HG03565 (cell line): ENCODE measurements around the gene TMEM108.

Experiments used
- ATAC-seq: cut with Tn5 transposase; IDR thresholded peaks from one replicate; pipeline ENCODE4 v1.9.1; 2021; ENCODE audit warnings: mild to moderate bottlenecking, moderate library complexity; ENCODE audit not compliant: unreplicated experiment

Gene TMEM108

GRCh38 chr3:133377396-133377795 lies 339.2 kb downstream of the TMEM108 start:
- no peak for ATAC-seq

- ATAC-seq = no peak
Observed at GRCh38 chr3:133379926-133380325, 341.7 kb downstream of the TMEM108 start.

DNA sequence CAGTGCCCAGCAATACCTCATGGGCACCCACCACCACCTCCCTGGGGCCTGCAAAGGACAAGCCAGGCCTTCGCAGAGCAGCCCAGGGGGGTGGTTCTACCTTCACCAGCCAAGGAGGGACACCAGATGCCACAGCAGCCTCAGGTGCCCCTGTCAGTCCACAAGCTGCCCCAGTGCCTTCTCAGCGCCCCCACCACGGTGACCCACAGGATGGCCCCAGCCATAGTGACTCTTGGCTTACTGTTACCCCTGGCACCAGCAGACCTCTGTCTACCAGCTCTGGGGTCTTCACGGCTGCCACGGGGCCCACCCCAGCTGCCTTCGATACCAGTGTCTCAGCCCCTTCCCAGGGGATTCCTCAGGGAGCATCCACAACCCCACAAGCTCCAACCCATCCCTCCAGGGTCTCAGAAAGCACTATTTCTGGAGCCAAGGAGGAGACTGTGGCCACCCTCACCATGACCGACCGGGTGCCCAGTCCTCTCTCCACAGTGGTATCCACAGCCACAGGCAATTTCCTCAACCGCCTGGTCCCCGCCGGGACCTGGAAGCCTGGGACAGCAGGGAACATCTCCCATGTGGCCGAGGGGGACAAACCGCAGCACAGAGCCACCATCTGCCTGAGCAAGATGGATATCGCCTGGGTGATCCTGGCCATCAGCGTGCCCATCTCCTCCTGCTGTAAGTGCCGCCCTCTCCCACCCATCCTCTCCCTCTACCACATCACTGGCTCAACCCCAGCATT lies 342.5 kb downstream of the TMEM108 start:
- ATAC-seq = no peak

DNA sequence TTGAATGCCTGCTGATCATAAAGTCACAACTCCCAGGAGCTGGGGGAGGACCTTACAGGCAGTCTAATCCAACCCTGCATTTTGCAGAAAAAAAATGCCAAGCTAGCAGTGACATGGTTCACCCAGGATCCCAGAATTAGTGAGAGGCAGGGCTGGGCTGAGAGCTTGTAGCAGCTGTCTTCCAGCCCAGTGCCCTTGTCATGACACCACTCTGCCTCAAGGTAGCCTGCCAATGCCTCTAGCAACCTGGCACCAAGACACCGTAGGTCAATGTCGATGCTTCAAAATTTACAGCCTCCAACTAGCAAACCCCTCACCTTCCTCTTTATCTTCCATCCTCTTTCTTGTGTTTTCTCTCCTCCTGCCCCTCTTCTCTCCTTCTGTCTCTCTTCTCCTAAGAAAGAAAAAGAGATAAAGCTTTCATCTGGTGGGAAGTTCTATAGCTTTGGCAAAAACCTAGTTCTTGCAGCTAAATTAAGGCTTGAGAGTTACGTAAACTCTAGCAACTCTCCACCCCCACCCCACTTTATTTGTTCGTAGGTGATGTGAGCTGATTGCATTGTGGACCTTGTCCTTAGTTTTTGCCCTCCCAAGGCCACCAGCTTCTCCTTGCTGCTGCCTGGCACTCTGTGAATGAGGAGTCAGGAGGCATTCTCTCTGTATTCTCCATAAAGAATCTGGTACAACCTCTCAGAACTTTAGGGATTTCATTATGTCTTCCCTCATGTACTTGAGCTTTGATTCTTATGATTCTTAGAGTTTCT lies 343.3 kb downstream of the TMEM108 start:
- no peak for ATAC-seq

DNA sequence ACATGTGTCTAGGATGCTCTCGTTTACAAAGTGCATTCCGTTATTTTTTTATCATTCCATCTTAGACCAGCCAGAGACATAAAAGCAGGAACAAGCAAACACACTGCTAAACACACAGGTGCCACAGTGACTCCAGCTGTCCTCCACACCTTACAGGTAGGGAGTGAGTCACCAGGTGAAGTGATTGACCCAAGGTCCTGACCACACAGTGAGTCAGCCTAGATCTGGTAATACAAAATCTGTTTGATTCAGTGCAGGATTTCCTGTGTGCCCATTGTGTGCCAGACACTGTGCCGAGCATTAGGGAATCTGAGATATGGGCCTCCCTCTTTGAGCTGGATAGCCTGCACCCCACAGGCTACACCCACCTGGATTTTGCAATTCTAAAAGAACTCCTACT lies 345.0 kb downstream of the TMEM108 start:
- no peak for ATAC-seq

GRCh38 chr3:133383741-133384140 lies 345.6 kb downstream of the TMEM108 start:
- no peak for ATAC-seq

DNA sequence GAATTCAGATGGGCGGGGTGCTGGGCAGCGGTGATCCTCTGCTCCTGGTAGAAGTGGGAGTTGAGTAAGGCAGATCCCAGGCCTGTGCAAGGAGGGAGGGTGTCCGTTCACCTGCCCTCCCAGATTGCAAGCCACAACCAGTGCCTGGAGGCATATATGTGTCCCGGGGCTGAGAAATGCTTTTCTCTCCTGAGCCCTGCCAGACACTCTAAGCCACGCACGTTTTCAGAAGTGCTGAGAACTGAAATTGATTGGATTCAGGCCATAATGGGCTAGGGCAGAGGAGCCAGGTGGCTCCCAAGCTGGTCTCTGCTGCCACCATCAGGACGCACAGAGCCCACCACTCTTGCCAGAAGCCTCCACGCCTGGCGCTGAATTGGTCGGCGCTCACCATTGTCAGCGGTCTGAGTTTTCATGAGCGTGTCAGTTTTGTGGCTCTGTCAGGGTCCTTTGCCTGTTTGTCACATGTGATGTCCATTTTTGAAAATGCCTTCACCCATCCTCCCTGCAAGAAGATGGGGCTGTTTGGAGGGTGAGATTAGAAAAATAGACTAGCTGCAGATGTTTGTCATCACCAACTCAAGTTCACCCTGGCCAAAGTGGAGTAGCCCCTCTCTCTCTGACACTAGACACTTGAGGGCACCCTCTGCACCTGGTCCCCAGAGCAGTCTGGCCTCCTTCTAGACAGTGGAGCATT lies 346.3 kb downstream of the TMEM108 start:
- peak; percentile 72 for ATAC-seq

DNA sequence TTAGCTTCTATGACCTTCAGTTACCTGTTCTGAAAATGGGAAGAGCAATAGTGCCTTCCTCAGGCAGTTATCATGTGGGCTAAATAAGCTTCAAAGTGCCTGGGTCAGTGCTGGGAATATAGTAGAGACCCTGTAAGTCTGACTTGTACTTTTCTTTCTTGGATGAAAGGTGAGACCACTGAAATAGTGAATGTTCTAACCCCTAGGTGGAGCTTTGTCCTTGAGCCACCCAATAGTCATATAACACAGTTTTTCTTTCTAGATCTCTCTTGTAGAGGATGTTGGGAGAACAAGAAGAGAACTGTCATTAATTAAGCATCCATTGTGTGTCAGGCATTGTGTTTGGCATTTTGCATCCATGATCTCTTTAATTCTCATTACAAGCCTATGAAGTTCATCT lies 348.7 kb downstream of the TMEM108 start:
- ATAC-seq = no peak

GRCh38 chr3:133387341-133387740 lies 349.1 kb downstream of the TMEM108 start:
- no peak for ATAC-seq

GRCh38 chr3:133388696-133389395 lies 350.7 kb downstream of the TMEM108 start:
- ATAC-seq = no peak

DNA sequence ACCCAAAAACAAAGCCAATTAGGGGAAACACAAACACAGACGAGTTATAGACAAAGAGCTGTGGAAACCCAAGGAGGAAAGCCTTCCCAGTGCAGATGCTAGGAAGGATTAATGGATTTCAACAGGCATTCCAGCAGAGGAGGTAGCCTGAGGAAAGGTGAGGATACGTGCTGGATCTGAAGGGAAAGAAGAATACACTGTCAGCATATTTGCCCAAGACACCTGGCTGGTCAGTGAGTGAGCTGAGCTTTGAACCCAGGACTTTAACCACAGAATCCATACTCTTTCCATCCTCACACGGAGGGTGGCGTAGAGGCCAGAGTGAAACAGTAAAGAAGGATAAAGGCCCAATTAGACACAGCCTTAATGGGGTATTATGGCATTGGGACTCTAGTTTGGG lies 352.5 kb downstream of the TMEM108 start:
- ATAC-seq = no peak

GRCh38 chr3:133393204-133393603 lies 355.0 kb downstream of the TMEM108 start:
- ATAC-seq = no peak

- no peak for ATAC-seq
Observed at GRCh38 chr3:133393691-133394474, 355.7 kb downstream of the TMEM108 start.

GRCh38 chr3:133394561-133395311 lies 356.5 kb downstream of the TMEM108 start:
- no peak for ATAC-seq

DNA sequence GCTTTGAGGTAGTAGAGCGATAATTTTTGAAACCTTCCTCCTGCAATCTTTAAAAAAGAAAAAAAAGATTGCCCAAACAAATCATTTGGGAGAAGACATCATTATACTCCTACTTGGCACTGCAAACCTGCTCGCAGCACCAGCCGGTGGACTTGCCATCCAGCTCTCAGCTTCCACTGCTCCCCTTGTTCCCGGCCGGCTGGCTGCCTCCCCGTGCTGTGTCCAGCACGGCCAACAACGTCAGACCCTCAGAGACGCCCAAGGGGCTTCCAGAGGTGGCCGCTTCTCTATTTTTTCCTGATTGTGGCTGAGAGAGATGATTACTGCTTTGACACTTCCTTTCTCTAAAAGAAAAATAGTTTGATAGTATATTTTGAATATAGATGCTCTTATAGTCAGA lies 358.7 kb downstream of the TMEM108 start:
- ATAC-seq = no peak

- no peak for ATAC-seq
Observed at GRCh38 chr3:133400006-133400515, 361.9 kb downstream of the TMEM108 start, which contains the start of gene BFSP2. BFSP2 (plus strand) TSS chr3:133400056; CDS start chr3:133400084, 28 bp downstream.

DNA sequence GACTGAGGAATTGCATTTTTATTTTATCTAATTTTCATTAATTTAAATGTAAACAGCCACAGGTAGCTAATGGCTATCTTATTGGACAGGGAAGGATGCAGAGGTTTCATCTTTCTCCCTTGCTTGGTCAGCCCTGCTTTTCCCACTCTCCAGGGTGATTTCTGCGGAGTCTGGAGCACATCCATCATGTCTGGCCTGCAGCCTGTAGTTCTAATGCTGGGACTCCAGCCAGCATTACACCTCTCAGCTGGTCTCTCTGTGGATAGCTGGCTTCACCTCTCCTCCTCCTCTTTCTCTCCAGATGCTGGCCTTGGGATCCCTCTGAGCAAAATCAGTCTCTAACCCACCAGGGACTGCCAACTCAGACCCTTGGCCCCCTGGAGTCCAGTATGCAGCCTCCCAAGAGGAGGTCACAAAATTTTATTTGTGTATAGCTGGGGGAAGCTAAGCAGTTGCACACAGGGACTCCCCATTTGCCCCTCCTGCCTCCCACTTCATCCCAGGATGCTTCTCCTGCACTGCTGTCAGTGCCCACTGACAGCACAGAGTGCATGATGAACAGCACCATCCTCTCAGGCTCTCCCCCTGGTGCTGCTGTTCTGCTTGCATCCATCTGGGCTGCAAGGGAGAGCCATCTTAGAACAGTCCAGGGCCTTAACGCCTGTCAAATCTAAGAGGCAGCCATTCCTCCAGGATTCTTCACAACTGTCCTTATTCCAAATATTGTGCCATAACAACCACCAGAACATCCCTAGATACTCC lies 363.4 kb downstream of the TMEM108 start:
- no peak for ATAC-seq

- ATAC-seq = no peak
Observed at GRCh38 chr3:133404920-133405319, 366.7 kb downstream of the TMEM108 start.

DNA sequence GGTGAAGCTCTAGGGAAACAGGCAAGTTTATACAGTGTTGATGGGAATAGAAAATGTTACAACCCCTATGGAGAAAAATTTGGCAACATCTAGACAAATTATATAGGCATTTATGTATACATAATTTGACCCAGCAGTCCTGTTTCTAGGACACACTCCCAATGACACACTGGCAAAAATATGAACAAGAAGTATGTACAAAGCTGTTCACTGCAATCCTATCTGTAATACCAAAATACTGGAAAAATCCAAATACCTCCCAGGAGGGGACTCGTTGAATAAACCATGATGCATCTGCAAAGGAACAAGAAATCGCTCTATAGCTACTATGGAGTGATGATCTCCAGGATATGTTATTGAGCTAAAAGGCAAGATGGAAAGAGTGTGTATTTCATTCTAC lies 370.2 kb downstream of the TMEM108 start:
- no peak for ATAC-seq
